HepG2 (cell line): ENCODE data around the gene FGGY. TPM values are rescaled to one million over a fixed set of nuclear protein-coding genes. Genes with fewer than 3 reads are reported as not detected.
A peak's percentile ranks its signal among the peaks of the same experiment; 100 is the strongest.

ENCODE experiments used
- ATM ChIP-seq: fragments of 450-650 bp; IDR thresholded peaks from 2 replicates; pipeline ENCODE4 v1.7.1; 2017; ENCODE audit warnings: mild to moderate bottlenecking, borderline replicate concordance
- BCLAF1 ChIP-seq: fragments of 450-650 bp; IDR thresholded peaks from 2 replicates; pipeline ENCODE4 v1.6.1; 2017; ENCODE audit warnings: mild to moderate bottlenecking
- GATA4 ChIP-seq: sonication (generic); IDR thresholded peaks from 2 replicates; pipeline ENCODE4 v1.6.1; 2016; ENCODE audit warnings: antibody characterized with exemption, low read depth, borderline replicate concordance
- GATAD2A ChIP-seq: IDR thresholded peaks from 2 replicates; pipeline ENCODE4 v1.6.1; 2016
- GLMP ChIP-seq: sonication (generic); formaldehyde crosslinking; IDR thresholded peaks from 2 replicates; pipeline ENCODE4 v1.9.0; 2021; ENCODE audit warnings: missing genetic modification reagents, mild to moderate bottlenecking, borderline replicate concordance
- MAFK ChIP-seq, 2 experiments: IDR thresholded peaks in 1 of 2; conservative IDR thresholded peaks in 1 of 2; 2 replicates each; pipeline ENCODE4 v1.6.1; 2011; ENCODE audit warnings: improper control_type of control experiment in 2 of 2, low read length in 2 of 2
- MATR3 ChIP-seq: sonication (generic); formaldehyde crosslinking; IDR thresholded peaks from 2 replicates; pipeline ENCODE4 v1.4.0; 2020; ENCODE audit warnings: missing genetic modification reagents
- NFRKB ChIP-seq: fragments of 450-650 bp; IDR thresholded peaks from 2 replicates; pipeline ENCODE4 v1.6.1; 2017
- NR2F2 ChIP-seq: IDR thresholded peaks from 2 replicates; pipeline ENCODE4 v1.6.1; 2012; ENCODE audit warnings: low read depth, inconsistent platforms, borderline replicate concordance
- ZNF160 ChIP-seq: sonication (generic); formaldehyde crosslinking; IDR thresholded peaks from 2 replicates; pipeline ENCODE4 v1.8.0; 2022; ENCODE audit warnings: mild to moderate bottlenecking, inconsistent platforms, missing genetic modification reagents
- ZNF660 ChIP-seq: sonication (generic); formaldehyde crosslinking; IDR thresholded peaks from 2 replicates; pipeline ENCODE4 v1.5.1; 2020; ENCODE audit warnings: mild to moderate bottlenecking, low read depth, missing genetic modification reagents, borderline replicate concordance
- polyA plus RNA-seq, 8 experiments: library from polyadenylated mRNA; depleted of rRNA in 3 of 8; stranded (reverse) in 7 of 8; unstranded in 1 of 8; fragments of >200 nt; fragmentation: Illumina TruSeq in 4 of 8; extraction: Trizol in 4 of 8; gene quantifications; 2 replicates each; pipeline versions ENCODE4 v1.2.1 to v1.2.3, GENCODE V29; 2011 to 2016; ENCODE audit warnings: low read depth in 4 of 8, missing spikeins in 1 of 8, mixed read lengths in 1 of 8; ENCODE audit not compliant: insufficient read depth in 1 of 8
- total RNA-seq, 5 experiments: library from RNA; depleted of rRNA; stranded (reverse); fragments of >200 nt; fragmentation: Illumina TruSeq; extraction: Trizol; gene quantifications; 2 replicates each; pipeline ENCODE4 v1.2.3, GENCODE V29; 2016; ENCODE audit warnings: low read depth in 1 of 5
- TF ChIP-seq, protein P1 (sequence below): sonication (generic); formaldehyde crosslinking; IDR thresholded peaks from one replicate; pipeline ENCODE4 v1.5.1; 2020; ENCODE audit warnings: mild to moderate bottlenecking, missing genetic modification reagents; ENCODE audit errors: not compliant biosample characterization
- TF ChIP-seq, protein P2 (sequence below): sonication (generic); formaldehyde crosslinking; IDR thresholded peaks from 2 replicates; pipeline ENCODE4 v1.5.0; 2020; ENCODE audit warnings: missing genetic modification reagents, mild to moderate bottlenecking, borderline replicate concordance

The FGGY gene
- total and polyA plus RNA-seq, 2 of the 13 experiments (the other 11 are each of a cell fraction or from before 2014, with no cell fraction given): 15.7 to 27.5 TPM

DNA sequence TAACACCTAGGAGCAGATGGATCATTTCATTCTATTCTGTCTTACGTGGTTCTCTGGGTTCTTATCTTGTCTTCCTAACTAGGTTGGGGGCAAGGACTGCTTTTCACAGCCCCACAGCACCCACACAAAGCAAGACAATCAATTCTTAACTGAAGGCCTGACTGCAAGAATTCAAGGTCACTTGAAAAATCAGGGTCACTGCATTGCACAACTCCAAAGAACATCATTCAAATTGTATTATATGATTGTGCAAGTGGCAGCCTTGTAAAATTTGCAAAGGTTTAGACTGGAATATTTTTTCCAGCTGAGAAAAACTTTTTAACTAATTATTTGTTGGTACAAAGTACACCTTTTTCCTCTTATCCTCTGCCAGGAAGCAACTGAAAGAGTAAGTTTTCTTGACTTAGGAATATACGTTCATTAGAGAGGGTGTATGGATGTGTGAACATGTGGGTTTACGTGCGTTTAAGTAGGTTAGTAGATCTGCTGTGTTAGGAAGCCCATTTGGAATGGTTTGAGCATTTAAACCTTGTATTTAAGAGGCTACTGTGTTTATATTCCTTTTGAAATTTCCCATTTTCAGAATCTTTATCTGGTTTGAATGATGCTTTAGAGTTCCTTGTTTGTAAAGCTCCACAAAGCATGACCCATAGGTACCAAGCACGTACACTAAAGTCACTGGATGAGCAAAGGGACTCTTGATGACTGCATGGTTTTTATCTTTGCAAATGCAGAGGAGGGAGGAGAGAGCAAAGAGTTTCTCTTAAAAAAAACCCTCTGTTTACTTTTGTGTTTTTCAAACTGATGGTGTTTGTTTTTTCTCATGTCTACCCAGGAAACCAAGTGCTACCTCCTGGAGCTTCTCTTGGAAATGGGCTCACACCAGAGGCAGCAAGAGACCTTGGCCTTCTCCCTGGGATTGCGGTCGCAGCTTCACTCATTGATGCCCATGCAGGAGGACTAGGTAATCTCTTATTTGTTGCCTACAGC, 214.9 kb downstream of the FGGY start (continued):
- peak; percentile 70; the same call in 1 of the 2 replicates for TF ChIP-seq GATA4
- TF ChIP-seq GLMP (CRISPR knock-in tag): no peak
- no peak for TF ChIP-seq MATR3
- TF ChIP-seq ATM: no peak
- no peak for TF ChIP-seq ZNF160 (CRISPR knock-in tag)
- TF ChIP-seq BCLAF1: no peak
- no peak for TF ChIP-seq ZNF660
- TF ChIP-seq GATAD2A (CRISPR knock-in tag): peak; percentile 97
- TF ChIP-seq, protein P1, sequence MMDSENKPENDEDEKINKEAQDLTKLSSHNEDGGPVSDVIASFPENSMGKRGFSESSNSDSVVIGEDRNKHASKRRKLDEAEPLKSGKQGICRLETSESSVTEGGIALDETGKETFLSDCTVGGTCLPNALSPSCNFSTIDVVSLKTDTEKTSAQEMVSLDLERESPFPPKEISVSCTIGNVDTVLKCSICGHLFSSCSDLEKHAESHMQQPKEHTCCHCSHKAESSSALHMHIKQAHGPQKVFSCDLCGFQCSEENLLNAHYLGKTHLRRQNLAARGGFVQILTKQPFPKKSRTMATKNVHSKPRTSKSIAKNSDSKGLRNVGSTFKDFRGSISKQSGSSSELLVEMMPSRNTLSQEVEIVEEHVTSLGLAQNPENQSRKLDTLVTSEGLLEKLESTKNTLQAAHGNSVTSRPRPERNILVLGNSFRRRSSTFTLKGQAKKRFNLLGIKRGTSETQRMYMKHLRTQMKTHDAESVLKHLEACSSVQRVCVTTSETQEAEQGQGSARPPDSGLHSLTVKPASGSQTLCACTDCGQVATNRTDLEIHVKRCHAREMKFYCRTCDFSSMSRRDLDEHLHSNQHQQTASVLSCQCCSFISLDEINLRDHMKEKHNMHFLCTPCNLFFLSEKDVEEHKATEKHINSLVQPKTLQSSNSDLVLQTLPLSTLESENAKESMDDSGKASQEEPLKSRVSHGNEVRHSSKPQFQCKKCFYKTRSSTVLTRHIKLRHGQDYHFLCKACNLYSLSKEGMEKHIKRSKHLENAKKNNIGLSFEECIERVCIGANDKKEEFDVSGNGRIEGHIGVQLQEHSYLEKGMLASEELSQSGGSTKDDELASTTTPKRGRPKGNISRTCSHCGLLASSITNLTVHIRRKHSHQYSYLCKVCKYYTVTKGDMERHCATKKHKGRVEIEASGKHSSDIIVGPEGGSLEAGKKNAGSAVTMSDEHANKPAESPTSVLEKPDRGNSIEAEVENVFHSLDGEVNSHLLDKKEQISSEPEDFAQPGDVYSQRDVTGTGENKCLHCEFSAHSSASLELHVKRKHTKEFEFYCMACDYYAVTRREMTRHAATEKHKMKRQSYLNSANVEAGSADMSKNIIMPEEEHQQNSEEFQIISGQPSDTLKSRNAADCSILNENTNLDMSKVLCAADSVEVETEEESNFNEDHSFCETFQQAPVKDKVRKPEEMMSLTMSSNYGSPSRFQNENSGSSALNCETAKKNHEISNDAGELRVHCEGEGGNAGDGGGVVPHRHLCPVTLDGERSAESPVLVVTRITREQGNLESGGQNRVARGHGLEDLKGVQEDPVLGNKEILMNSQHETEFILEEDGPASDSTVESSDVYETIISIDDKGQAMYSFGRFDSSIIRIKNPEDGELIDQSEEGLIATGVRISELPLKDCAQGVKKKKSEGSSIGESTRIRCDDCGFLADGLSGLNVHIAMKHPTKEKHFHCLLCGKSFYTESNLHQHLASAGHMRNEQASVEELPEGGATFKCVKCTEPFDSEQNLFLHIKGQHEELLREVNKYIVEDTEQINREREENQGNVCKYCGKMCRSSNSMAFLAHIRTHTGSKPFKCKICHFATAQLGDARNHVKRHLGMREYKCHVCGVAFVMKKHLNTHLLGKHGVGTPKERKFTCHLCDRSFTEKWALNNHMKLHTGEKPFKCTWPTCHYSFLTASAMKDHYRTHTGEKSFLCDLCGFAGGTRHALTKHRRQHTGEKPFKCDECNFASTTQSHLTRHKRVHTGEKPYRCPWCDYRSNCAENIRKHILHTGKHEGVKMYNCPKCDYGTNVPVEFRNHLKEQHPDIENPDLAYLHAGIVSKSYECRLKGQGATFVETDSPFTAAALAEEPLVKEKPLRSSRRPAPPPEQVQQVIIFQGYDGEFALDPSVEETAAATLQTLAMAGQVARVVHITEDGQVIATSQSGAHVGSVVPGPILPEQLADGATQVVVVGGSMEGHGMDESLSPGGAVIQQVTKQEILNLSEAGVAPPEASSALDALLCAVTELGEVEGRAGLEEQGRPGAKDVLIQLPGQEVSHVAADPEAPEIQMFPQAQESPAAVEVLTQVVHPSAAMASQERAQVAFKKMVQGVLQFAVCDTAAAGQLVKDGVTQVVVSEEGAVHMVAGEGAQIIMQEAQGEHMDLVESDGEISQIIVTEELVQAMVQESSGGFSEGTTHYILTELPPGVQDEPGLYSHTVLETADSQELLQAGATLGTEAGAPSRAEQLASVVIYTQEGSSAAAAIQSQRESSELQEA: no peak
- TF ChIP-seq MAFK (conservative IDR thresholded peaks at IDR 0.05 in 1 of 2, IDR thresholded peaks at IDR 0.05 in 1 of 2; ENCODE audit: low read length in 2 of 2): no peak
- TF ChIP-seq NR2F2: peak; percentile 55; the same call in 1 of the 2 replicates
- no peak for TF ChIP-seq NFRKB
- TF ChIP-seq, protein P2, sequence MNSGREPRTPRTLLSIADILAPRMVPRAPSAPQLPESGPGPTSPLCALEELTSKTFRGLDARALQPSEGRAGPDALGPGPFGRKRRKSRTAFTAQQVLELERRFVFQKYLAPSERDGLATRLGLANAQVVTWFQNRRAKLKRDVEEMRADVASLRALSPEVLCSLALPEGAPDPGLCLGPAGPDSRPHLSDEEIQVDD (CRISPR knock-in tag): no peak
